Suppressor macrophage treated with lipopolysaccharide for 1 hour (primary cell): ENCODE data around the gene PSMB10.
A peak's percentile ranks its signal among the peaks of the same experiment; 100 is the strongest.
"Not testable (repeated sequence)": the region's sequence is repeated elsewhere in the genome, so short reads cannot be mapped to it uniquely, and the experiment has no call there.

ENCODE experiments used
- DNase-seq, 3 donors: peaks; one replicate each; pipeline ENCODE4 v3.0.0-alpha.2; 2020 to 2022

PSMB10 gene

GRCh38 chr16:67941469-67942199, 5.0 kb upstream of the PSMB10 start:
- no peak for DNase-seq

DNA sequence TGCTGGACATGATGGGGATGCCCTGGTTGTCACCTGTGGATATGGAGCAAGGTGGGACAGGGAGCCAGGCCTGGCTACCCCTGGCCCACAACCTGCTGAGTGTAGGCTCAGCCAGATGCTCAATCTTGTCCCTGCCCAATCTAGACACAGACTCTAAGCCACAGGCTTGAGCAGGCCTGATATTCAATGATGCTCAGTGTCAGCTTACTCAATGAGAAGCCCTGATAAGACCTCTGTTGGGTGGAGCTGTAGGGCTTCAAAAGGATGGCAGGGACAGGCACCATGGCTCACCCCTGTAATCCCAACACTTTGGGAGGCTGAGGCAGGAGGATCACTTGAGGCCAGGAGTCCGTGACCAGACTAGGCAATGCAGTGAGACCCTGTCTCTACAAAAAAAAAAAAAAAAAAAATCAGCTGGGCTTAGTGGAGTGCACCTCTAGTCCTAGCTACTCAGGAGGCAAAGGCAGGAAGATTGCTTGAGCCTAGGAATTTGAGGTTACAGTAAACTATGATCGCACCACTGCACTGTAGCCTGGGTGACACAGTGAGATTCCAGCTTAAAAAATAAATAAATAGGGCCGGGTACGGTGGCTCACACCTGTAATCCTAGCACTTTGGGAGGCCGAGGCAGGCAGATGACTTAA, 3.9 kb upstream of the PSMB10 start:
- DNase-seq: no peak

- DNase-seq: no peak
Measured at GRCh38 chr16:67939507-67940445, 3.1 kb upstream of the PSMB10 start.

DNA sequence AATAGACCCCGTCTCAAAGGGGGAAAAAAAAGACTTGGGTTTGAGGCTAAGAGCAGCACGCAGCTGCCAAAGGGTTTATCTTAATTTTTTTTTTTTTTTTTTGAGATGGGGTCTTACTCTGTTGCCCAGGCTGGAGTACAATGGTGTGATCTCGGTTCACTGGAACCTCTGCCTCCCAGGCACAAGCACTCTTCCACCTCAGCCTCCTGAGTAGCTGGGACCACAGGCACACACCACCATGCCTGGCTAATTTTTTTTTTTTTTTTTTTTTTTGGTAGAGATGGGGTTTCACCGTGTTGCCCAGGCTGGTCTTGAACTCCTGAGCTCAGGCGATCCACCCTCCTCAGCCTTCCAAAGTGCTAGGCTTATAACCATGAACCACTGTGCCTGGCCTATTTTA, 1.1 kb upstream of the PSMB10 start:
- DNase-seq: not testable (repeated sequence)

DNA sequence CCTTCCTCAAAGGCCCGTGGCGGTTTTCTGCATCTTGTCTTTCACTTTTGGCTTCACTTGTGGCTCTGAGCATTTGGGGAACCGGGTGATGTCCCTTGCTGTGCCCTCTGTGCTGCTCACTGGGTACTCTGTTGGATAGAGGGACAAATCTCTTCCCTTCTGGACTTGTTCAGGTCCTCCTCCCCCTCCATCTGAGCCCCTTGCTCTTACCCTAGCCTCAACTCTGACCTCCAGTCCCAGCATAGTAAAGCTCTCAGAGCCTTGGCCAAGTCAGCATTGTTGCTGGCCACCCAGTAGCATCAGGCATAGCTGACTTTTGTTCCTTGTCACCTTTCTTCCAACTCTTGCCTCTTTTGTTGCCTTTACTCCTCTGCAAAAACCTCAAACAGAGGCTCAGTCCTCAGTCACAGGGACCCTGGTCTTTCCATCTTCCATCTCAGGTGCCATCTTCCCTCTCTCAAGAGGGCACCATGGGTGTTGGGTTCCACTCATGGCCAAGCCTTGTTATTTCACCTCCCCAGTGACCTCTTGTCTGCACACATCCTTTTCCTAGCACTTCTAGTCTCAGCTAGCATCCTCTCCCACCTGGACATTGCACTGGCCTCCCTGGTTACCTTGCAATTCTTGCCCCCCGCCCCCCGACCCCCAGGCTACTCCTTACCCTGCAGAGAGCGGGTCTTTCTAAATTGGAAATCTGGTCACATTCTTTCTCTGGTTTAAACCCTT, 393 bp upstream of the PSMB10 start:
- peak; percentile 92 to 95 (median 95) for DNase-seq

GRCh38 chr16:67935402-67936123, 1.1 kb downstream of the PSMB10 start:
- peak; percentile 87 to 92 (median 87) for DNase-seq

DNA sequence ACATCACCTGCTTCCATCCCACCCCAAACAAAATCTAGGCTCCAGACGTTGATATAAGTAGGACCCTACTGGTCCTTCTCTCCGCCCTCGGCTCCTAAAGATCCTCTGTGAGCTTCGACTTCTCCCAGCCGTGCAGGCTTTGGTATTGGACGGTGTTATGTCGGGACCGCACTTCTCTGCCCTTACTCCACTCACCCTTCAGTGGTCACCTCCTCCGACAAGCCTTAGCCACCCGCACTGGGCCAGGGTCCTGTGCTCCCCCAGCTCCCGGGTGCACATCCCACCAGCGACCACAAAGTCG, 1.6 kb downstream of the PSMB10 start:
- DNase-seq: no peak

GRCh38 chr16:67934306-67935100, 2.1 kb downstream of the PSMB10 start:
- no peak for DNase-seq

GRCh38 chr16:67933805-67934204, 2.8 kb downstream of the PSMB10 start:
- DNase-seq: no peak

DNA sequence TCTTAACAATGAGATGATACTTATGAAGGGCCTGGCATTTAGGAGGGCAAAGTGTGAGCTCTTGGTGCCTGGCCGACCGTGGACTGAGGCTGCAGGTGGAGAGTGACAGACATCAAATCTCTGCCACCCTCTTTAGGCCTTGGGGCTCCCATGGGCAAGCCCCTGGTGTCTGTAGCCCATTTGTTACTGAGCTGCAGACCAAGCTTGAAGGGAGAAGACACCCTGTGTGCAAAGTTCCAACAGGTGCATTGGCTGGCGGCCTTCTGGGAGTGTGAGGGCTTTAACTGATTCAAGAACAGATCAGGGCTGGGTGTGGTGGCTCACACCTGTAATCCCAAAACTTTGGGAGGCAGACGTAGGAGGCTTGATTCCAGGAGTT, 4.2 kb downstream of the PSMB10 start:
- DNase-seq: no peak

GRCh38 chr16:67931712-67932461, 4.8 kb downstream of the PSMB10 start, which contains the start of gene CTRL:
CTRL (minus strand) TSS chr16:67931862; CDS start chr16:67931852, 10 bp downstream.
- DNase-seq: no peak

- DNase-seq: no peak
Measured at GRCh38 chr16:67930678-67931211, 5.9 kb downstream of the PSMB10 start.

DNA sequence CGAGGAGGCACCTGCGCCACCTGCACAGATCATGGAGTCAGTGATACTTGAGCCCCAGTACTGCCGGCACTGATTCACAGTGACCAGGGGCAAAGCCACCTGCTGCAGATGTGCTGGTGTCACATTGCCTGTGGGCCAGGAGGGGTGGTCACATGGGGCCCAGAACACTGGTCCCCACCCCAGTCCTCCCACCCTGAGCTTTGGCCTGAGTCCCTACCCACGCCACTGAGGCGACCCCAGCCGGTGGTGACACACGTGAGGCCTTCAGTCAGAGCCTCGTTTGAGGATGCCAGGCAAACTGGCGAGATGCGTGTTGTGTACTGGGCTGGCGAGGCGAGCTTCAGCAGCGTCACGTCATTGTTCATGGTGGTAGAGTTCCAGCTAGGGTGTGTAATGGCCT, 6.5 kb downstream of the PSMB10 start:
- no peak for DNase-seq

DNA sequence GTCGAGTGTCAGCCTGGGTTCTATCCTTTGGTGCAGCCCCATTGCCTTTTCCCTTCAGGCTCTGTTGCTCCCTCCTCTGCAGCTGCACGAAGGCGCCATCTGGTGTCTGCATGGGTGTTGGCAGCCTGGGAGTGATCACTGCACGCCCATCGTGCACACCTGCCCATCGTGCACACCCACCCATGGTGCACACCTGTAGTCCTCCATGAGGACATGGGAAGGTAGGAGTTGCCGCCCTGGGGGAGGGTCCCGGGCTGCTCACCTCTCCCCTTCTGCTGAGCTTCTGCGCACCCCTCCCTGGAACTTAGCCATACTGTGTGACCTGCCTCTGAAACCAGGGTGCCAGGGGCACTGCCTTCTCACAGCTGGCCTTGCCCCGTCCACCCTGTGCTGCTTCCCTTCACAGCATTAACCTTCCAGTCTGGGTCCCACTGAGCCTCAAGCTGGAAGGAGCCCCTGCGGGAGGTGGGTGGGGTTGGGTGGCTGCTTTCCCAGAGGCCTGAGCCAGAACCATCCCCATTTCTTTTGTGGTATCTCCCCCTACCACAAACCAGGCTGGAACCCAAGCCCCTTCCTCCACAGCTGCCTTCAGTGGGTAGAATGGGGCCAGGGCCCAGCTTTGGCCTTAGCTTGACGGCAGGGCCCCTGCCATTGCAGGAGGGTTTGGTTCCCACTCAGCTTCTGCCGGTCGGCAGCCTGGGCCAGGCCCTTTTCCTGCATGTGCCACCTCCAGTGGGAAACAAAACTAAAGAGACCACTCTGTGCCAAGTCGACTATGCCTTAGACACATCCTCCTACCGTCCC, 7.9 kb downstream of the PSMB10 start:
- DNase-seq: peak; percentile 65 to 78 (median 71)

DNA sequence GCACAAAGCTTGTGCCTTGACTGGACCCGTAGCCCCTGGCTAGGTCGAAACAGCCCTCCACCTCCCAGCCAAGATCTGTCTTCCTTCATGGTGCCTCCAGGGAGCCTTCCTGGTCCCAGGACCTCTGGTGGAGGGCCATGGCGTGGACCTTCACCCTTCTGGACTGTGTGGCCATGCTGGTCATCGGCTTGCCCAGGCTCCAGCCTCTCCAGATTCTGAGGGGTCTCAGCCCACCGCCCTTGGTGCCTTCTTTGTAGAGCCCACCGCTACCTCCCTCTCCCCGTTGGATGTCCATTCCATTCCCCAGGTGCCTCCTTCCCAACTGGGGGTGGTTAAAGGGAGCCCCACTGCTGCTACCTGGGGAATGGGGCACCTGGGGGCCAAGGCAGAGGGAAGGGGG, 8.5 kb downstream of the PSMB10 start:
- DNase-seq: no peak

DNA sequence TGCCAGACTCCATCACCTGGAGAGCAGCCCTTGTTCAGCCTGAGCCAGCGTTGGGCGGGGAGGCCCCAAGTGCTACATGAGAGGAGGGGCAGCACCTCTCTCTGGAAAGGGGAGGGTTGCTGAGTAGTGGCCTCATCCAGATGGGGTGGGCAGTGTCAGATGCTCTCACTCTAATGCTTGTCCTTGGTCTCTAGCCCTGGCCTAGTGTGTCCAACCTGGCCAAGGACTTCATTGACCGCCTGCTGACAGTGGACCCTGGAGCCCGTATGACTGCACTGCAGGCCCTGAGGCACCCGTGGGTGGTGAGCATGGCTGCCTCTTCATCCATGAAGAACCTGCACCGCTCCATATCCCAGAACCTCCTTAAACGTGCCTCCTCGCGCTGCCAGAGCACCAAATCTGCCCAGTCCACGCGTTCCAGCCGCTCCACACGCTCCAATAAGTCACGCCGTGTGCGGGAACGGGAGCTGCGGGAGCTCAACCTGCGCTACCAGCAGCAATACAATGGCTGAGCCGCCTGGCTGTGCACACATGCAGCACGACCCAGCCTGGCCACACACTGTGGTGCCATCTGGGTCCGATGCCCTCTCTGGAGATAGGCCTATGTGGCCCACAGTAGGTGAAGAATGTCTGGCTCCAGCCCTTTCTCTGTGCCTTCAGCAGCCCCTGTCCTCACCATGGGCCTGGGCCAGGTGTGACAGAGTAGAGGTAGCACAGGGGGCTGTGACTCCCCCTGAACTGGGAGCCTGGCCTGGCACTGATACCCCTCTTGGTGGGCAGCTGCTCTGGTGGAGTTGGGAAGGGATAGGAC, 9.3 kb downstream of the PSMB10 start:
- no peak for DNase-seq

DNA sequence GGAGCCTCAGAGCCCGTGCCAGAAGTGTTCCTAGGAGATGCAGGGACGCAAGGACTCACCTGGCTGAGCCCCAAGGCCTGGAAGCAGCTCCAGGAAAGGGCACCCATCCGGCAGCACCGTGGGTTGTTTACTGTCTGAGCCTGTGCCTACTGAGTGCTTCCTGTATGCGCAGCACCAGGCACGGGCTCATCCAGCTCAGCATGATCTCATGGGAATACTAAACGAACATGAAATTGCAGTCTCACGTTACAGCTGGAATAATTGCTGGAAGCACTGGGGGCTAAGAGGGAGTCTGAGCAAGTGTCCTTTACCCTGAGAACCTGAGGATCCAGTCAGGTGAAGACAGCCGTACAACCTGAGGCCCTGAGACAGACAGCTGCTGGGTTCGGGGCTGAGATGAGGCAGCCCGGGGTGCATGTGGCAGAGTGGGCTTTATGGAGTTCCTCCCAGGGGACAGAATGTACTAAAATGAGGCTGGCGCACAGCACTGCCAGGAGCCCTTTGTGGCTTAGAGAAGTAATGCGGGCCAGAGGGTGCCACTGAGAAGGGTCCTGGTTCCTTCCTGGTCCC, 10.4 kb downstream of the PSMB10 start:
- DNase-seq: no peak
